ENCODE measurements around the gene SEC11A. TPM values are rescaled to one million over a fixed set of nuclear protein-coding genes. Genes with fewer than 3 reads are reported as not detected.
A peak's percentile ranks its signal among the peaks of the same experiment; 100 is the strongest.

The SEC11A gene
- total RNA-seq, 4 donors from 2014 or later: 19.9 to 124 (median 83.0) TPM

GRCh38 chr15:84715441-84716035 lies 401 bp downstream of the SEC11A start:
- Histone ChIP-seq H3K9me3 (no peaks in the 10 kb centered on the region), H3K36me3 (peaks cover 0 to 8% (median under 1%) of the 10 kb centered on the region in 4 donors), H3K4me1 (peaks cover 9 to 28% (median 12%) of the 10 kb centered on the region in 4 donors), H3K27me3 (no peaks in the 10 kb centered on the region), H3K4me3 (peak overlapping the region; percentile 52 to 78 (median 65)), H3K27ac (peak overlapping the region; percentile 92 to 95 (median 94))
- in situ Hi-C loops (cut with MboI; ENCODE audit: low pct_ligation_motif_present in 1 of 4, low pct_unique_long_range_greater_than_20kb in 1 of 4, low sequenced_read_pairs in 3 of 4): no loop called here
- WGBS, 2 donors (ENCODE audit: low coverage in 1 of 2): 0 to 1% methylated on average over 1 to 36 of the region's 36 CpGs
- intact Hi-C loops (cut with DNase I; ENCODE audit: low total_unique reads): loop anchor here (5.0 to 10.0 kb wide), 2 partner anchors 37 to 51 kb away; no protein-coding TSS in a partner anchor
- TF ChIP-seq, protein P1, sequence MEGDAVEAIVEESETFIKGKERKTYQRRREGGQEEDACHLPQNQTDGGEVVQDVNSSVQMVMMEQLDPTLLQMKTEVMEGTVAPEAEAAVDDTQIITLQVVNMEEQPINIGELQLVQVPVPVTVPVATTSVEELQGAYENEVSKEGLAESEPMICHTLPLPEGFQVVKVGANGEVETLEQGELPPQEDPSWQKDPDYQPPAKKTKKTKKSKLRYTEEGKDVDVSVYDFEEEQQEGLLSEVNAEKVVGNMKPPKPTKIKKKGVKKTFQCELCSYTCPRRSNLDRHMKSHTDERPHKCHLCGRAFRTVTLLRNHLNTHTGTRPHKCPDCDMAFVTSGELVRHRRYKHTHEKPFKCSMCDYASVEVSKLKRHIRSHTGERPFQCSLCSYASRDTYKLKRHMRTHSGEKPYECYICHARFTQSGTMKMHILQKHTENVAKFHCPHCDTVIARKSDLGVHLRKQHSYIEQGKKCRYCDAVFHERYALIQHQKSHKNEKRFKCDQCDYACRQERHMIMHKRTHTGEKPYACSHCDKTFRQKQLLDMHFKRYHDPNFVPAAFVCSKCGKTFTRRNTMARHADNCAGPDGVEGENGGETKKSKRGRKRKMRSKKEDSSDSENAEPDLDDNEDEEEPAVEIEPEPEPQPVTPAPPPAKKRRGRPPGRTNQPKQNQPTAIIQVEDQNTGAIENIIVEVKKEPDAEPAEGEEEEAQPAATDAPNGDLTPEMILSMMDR (IDR thresholded peaks at IDR 0.05): no peak
- TF ChIP-seq POLR2AphosphoS5 (IDR thresholded peaks at IDR 0.05) (no peak), EP300 (IDR thresholded peaks at IDR 0.05; ENCODE audit: low read depth) (no peak), POLR2A (IDR thresholded peaks at IDR 0.05) (no peak)
- peak; percentile 31 for DNase-seq

GRCh38 chr15:84714821-84715220 lies 1.1 kb downstream of the SEC11A start:
- no peaks in the 10 kb centered on the region for H3K9me3 ChIP-seq
- no peaks in the 10 kb centered on the region for H3K27me3 ChIP-seq
- DNase-seq: no peak
- peak overlapping the region; percentile 52 to 78 (median 65) for H3K4me3 ChIP-seq
- WGBS, 2 donors (ENCODE audit: low coverage in 1 of 2): 28 to 29% methylated on average over 3 of the region's 3 CpGs
- peaks cover 9 to 28% (median 12%) of the 10 kb centered on the region in 4 donors for H3K4me1 ChIP-seq
- intact Hi-C loops (cut with DNase I; ENCODE audit: low total_unique reads): loop anchor here (5.0 to 10.0 kb wide), 2 partner anchors 37 to 50 kb away; no protein-coding TSS in a partner anchor
- peak overlapping the region; percentile 92 to 95 (median 94) for H3K27ac ChIP-seq
- peaks cover 0 to 12% (median 5%) of the 10 kb centered on the region in 4 donors for H3K36me3 ChIP-seq
- TF ChIP-seq, protein P1 (IDR thresholded peaks at IDR 0.05): no peak
- TF ChIP-seq EP300 (IDR thresholded peaks at IDR 0.05; ENCODE audit: low read depth) (no peak), POLR2AphosphoS5 (IDR thresholded peaks at IDR 0.05) (no peak), POLR2A (IDR thresholded peaks at IDR 0.05) (no peak)
- in situ Hi-C loops (cut with MboI; ENCODE audit: low pct_ligation_motif_present in 1 of 4, low pct_unique_long_range_greater_than_20kb in 1 of 4, low sequenced_read_pairs in 3 of 4): no loop called here

DNA sequence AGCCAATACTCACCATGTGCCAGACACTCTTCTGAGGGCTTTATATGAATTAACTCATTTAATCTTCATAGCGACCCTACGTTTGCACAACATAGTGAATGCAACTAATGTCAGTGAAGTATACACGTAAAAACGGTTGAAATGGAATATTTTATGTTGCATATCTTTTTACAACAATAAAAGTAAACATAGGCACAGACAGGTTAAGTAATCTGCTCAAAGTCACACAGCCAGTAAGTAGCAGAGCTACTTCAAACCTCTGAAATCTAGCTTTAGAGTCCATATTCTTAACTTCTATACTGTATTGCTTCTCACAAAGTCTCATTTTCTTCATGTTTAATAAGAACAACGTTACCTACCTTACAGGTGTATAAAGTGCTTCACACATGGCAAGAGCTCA lies 1.6 kb downstream of the SEC11A start:
- no peaks in the 10 kb centered on the region for H3K9me3 ChIP-seq
- DNase-seq: no peak
- no peaks in the 10 kb centered on the region for H3K27me3 ChIP-seq
- intact Hi-C loops (cut with DNase I; ENCODE audit: low total_unique reads): loop anchor here (10.0 kb wide), 1 partner anchor 50 kb away; no protein-coding TSS in a partner anchor
- H3K4me1 ChIP-seq: peaks cover 9 to 28% (median 12%) of the 10 kb centered on the region in 4 donors
- in situ Hi-C loops (cut with MboI; ENCODE audit: low pct_ligation_motif_present in 1 of 4, low pct_unique_long_range_greater_than_20kb in 1 of 4, low sequenced_read_pairs in 3 of 4): no loop called here
- peak overlapping the region in 1 of 4 donors; percentile 65 for H3K4me3 ChIP-seq
- no peak for TF ChIP-seq POLR2AphosphoS5 (IDR thresholded peaks at IDR 0.05)
- 47 to 58% methylated on average over 3 to 5 of the region's 5 CpGs for WGBS, 2 donors (ENCODE audit: low coverage in 1 of 2)
- peaks cover 0 to 12% (median 5%) of the 10 kb centered on the region in 4 donors for H3K36me3 ChIP-seq
- H3K27ac ChIP-seq: no peak overlapping the region

DNA sequence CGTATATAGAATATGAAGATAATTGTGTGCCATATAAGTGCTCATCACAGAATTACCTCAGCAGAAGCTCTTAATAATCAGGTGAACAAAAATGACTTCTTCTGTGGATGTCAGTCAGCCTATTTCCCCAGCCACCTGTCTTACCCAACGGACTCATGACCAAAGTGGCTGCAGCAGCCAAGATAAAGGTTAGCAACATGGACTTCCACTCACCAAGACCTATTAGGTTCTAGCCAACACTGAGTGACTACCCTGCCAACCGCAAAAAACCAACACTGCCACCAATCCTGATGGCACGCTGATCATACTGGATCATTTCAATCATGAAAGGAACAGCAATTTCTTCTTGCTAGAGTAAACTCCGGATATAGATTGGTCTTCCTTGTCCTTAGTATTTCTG lies 12.1 kb downstream of the SEC11A start:
- DNase-seq: no peak
- no peak overlapping the region for H3K4me3 ChIP-seq
- in situ Hi-C loops (cut with MboI; ENCODE audit: low pct_ligation_motif_present in 1 of 4, low pct_unique_long_range_greater_than_20kb in 1 of 4, low sequenced_read_pairs in 3 of 4): no loop called here
- H3K27me3 ChIP-seq: no peaks in the 10 kb centered on the region
- TF ChIP-seq EP300 (IDR thresholded peaks at IDR 0.05; ENCODE audit: low read depth) (no peak), POLR2AphosphoS5 (IDR thresholded peaks at IDR 0.05) (no peak), POLR2A (IDR thresholded peaks at IDR 0.05) (no peak)
- TF ChIP-seq, protein P1 (IDR thresholded peaks at IDR 0.05): no peak
- peak overlapping the region in 1 of 4 donors; percentile 50 for H3K27ac ChIP-seq
- WGBS, 2 donors (ENCODE audit: low coverage in 1 of 2): 89 to 91% methylated on average over 2 to 5 of the region's 5 CpGs
- intact Hi-C loops (cut with DNase I; ENCODE audit: low total_unique reads): no loop called here
- no peaks in the 10 kb centered on the region for H3K9me3 ChIP-seq
- peaks cover 5 to 24% (median 11%) of the 10 kb centered on the region in 4 donors for H3K4me1 ChIP-seq
- no peaks in the 10 kb centered on the region for H3K36me3 ChIP-seq
